Chondrocyte (in vitro differentiated cells): Measurements from ENCODE around the gene XRCC3. TPM values are rescaled to one million over a fixed set of nuclear protein-coding genes. Genes with fewer than 3 reads are reported as not detected.

ENCODE experiments used
- DNase-seq: peaks from one replicate; pipeline ENCODE4 v3.0.0; 2021; ENCODE audit warnings: mixed read lengths, low spot score
- H3K27ac Mint-ChIP-seq: one replicate; pipeline ENCODE4 v1.8.0; 2021; ENCODE audit warnings: mild to moderate bottlenecking, moderate library complexity, mixed read lengths; ENCODE audit not compliant: unreplicated experiment
- H3K27me3 Mint-ChIP-seq: 2 replicates; pipeline ENCODE4 v1.8.0; 2021; ENCODE audit warnings: low read depth, mixed read lengths
- H3K36me3 Mint-ChIP-seq: 2 replicates; pipeline ENCODE4 v1.8.0; 2021; ENCODE audit warnings: low read depth, mixed read lengths
- H3K4me1 Mint-ChIP-seq: 2 replicates; pipeline ENCODE4 v1.8.0; 2021; ENCODE audit warnings: low read depth, mild to moderate bottlenecking, mixed read lengths
- H3K4me3 Mint-ChIP-seq: one replicate; pipeline ENCODE4 v1.8.0; 2021; ENCODE audit warnings: mild to moderate bottlenecking, moderate library complexity, mixed read lengths; ENCODE audit not compliant: unreplicated experiment
- H3K9me3 Mint-ChIP-seq: 2 replicates; pipeline ENCODE4 v1.8.0; 2021; ENCODE audit warnings: low read depth, mixed read lengths
- CTCF ChIP-seq: fragments of 200-600 bp; sonication (generic); IDR thresholded peaks from 2 replicates; pipeline ENCODE4 v1.5.0; 2021; ENCODE audit warnings: antibody characterized with exemption, mild to moderate bottlenecking, moderate library complexity
- total RNA-seq: library from RNA; stranded (reverse); gene quantifications from 3 replicates; pipeline ENCODE4 v1.2.1, GENCODE V29; 2021

XRCC3 gene
- total RNA-seq, 1 donor from 2014 or later = 3.4 TPM

DNA sequence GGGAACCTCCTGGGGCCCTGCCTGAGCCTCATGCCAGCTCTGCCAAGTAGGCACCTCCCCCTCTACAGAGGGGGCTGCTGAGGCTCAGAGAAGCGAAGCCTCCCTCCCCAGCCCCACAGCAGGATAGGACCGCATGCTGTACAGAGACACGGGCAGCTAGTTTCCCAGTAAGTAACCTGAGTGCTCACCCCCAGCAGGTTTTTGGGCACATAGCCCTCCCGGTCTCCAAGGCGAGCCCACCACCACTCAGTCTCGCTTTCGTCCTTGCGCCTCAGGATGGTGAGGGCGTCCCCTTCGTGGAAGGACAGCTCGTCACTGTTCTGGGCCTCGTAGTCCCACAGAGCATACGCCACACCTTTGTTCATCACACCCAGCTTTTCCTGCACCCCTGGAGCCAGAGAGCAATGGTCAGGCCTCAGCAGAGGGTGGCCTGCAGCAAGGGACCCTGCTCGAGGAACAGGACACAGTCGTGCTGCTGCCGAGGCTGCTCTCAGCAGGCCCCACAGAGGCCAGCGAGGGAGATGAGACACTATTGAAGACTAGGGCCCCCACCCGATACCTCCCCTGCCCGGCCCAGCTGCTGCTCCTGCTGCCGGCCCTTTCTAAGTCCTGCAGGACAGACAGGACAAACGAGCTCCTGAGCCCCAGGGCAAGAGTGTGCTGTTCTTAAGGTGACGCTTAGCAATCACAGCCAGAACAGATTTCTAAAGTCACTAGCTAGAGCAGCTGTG, 20.7 kb upstream of the XRCC3 start:
- H3K4me1 Mint-ChIP-seq = peaks cover 10% of the 10 kb centered on the region
- H3K9me3 Mint-ChIP-seq = no peaks in the 10 kb centered on the region
- DNase-seq = peak; percentile 75
- peaks cover 15% of the 10 kb centered on the region for H3K36me3 Mint-ChIP-seq
- H3K27me3 Mint-ChIP-seq = no peaks in the 10 kb centered on the region
- no peak for TF ChIP-seq CTCF
- H3K4me3 Mint-ChIP-seq = no peak overlapping the region
- H3K27ac Mint-ChIP-seq = no peak overlapping the region

- Mint-ChIP-seq H3K4me1 (peaks cover 7% of the 10 kb centered on the region), H3K4me3 (no peak overlapping the region), H3K27me3 (no peaks in the 10 kb centered on the region), H3K9me3 (no peaks in the 10 kb centered on the region), H3K36me3 (peaks cover 15% of the 10 kb centered on the region), H3K27ac (no peak overlapping the region)
- peak; percentile 24 for TF ChIP-seq CTCF
- DNase-seq = no peak
Observed at GRCh38 chr14:103735439-103735814, 20.2 kb upstream of the XRCC3 start.

DNA sequence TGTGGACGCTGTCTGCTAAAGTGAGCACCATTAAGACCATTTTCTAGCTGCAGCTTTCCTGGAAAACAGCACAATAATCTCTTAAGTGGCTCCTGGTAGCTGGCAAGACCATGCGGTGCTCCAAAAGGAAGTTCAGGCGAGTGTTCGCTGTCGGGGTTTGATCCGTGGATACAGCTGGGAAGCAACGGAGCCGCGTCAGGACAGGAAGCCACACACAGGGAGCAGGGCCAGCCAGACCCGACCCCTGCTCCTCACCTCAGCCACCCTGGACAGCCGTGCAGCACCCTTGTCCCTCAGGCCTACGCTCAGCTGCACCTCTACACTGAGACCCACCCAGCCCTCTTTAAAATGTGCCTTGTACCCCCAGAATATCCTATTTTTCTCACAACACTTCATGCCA, 19.8 kb upstream of the XRCC3 start:
- DNase-seq = peak; percentile 64
- H3K9me3 Mint-ChIP-seq = no peaks in the 10 kb centered on the region
- no peak overlapping the region for H3K27ac Mint-ChIP-seq
- H3K4me1 Mint-ChIP-seq = peaks cover 7% of the 10 kb centered on the region
- no peak for TF ChIP-seq CTCF
- H3K4me3 Mint-ChIP-seq = no peak overlapping the region
- H3K36me3 Mint-ChIP-seq = peaks cover 15% of the 10 kb centered on the region
- no peaks in the 10 kb centered on the region for H3K27me3 Mint-ChIP-seq

- peaks cover 7% of the 10 kb centered on the region for H3K4me1 Mint-ChIP-seq
- H3K9me3 Mint-ChIP-seq = no peaks in the 10 kb centered on the region
- peak; percentile 71 for DNase-seq
- H3K4me3 Mint-ChIP-seq = no peak overlapping the region
- peaks cover 15% of the 10 kb centered on the region for H3K36me3 Mint-ChIP-seq
- no peak overlapping the region for H3K27ac Mint-ChIP-seq
- TF ChIP-seq CTCF = no peak
- no peaks in the 10 kb centered on the region for H3K27me3 Mint-ChIP-seq
Observed at GRCh38 chr14:103734081-103734888, 19.0 kb upstream of the XRCC3 start.

- Mint-ChIP-seq H3K36me3 (peaks cover 20% of the 10 kb centered on the region), H3K27ac (no peak overlapping the region), H3K4me3 (no peak overlapping the region)
Observed at GRCh38 chr14:103733651-103734050, 18.4 kb upstream of the XRCC3 start.

More at GRCh38 chr14:103733651-103734050, 18.4 kb upstream of the XRCC3 start:
- Mint-ChIP-seq H3K4me1 (peaks cover 7% of the 10 kb centered on the region), H3K9me3 (no peaks in the 10 kb centered on the region), H3K27me3 (no peaks in the 10 kb centered on the region)
- peak; percentile 68 for DNase-seq
- TF ChIP-seq CTCF = no peak
